Neural crest cell (in vitro differentiated cells): ENCODE results near the gene SMC5. TPM values are rescaled to one million over a fixed set of nuclear protein-coding genes. Genes with fewer than 3 reads are reported as not detected.
A peak's percentile ranks its signal among the peaks of the same experiment; 100 is the strongest.

Experiments used
- DNase-seq: peaks from one replicate; pipeline ENCODE4 v3.0.0; 2021; ENCODE audit warnings: low read depth, mixed read lengths, low spot score
- H3K27ac Mint-ChIP-seq: one replicate; pipeline ENCODE4 v1.8.0; 2021; ENCODE audit warnings: mild to moderate bottlenecking, mixed read lengths; ENCODE audit not compliant: unreplicated experiment
- H3K27me3 Mint-ChIP-seq: 2 replicates; pipeline ENCODE4 v1.8.0; 2021; ENCODE audit warnings: low read depth, mild to moderate bottlenecking, mixed read lengths
- H3K36me3 Mint-ChIP-seq: 2 replicates; pipeline ENCODE4 v1.8.0; 2021; ENCODE audit warnings: low read depth, mild to moderate bottlenecking, mixed read lengths
- H3K4me1 Mint-ChIP-seq: 2 replicates; pipeline ENCODE4 v1.8.0; 2021; ENCODE audit warnings: mixed read lengths
- H3K4me3 Mint-ChIP-seq: one replicate; pipeline ENCODE4 v1.8.0; 2021; ENCODE audit warnings: mild to moderate bottlenecking, mixed read lengths
- H3K9me3 Mint-ChIP-seq: 2 replicates; pipeline ENCODE4 v1.8.0; 2021; ENCODE audit warnings: mixed read lengths
- CTCF ChIP-seq: fragments of 200-600 bp; sonication (generic); conservative IDR thresholded peaks from 2 replicates; pipeline ENCODE4 v1.5.0; 2021; ENCODE audit warnings: antibody characterized with exemption, mild to moderate bottlenecking
- total RNA-seq: library from RNA; stranded (reverse); gene quantifications from 2 replicates; pipeline ENCODE4 v1.2.1, GENCODE V29; 2021

The SMC5 gene
- total RNA-seq, 1 donor from 2014 or later, result 28.7 TPM

DNA sequence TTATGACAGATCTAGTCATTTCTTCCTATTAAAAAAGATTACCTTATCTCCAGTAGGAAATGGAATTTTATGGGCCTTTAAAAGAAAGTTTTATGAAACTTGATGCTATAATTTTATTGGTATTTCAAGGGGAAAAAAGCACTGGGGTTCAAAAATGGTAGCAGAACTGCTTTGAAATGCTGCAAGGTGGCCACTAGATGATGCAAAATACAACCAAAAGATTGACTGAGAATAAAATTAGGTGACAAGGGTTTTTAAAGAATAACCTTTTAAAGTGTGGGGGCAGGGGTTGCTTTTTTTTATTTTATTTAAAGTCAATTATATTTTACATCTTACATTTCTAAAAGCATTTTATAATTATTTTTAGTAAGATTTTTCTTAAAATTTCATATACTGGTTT lies 94.0 kb downstream of the SMC5 start:
- Mint-ChIP-seq H3K9me3 (no peaks in the 10 kb centered on the region), H3K27me3 (no peaks in the 10 kb centered on the region), H3K4me3 (no peak overlapping the region), H3K36me3 (peaks cover 3% of the 10 kb centered on the region), H3K4me1 (no peaks in the 10 kb centered on the region), H3K27ac (no peak overlapping the region)
- no peak for DNase-seq
- TF ChIP-seq CTCF, result peak; percentile 51

GRCh38 chr9:70355801-70356200 lies 97.0 kb downstream of the SMC5 start:
- H3K9me3 Mint-ChIP-seq, result no peaks in the 10 kb centered on the region
- no peaks in the 10 kb centered on the region for H3K4me1 Mint-ChIP-seq
- H3K36me3 Mint-ChIP-seq, result peaks cover 3% of the 10 kb centered on the region
- DNase-seq, result no peak
- no peak overlapping the region for H3K27ac Mint-ChIP-seq
- H3K4me3 Mint-ChIP-seq, result no peak overlapping the region
- H3K27me3 Mint-ChIP-seq, result no peaks in the 10 kb centered on the region
- no peak for TF ChIP-seq CTCF

GRCh38 chr9:70362952-70363351 lies 104.2 kb downstream of the SMC5 start:
- no peak overlapping the region for H3K4me3 Mint-ChIP-seq
- H3K36me3 Mint-ChIP-seq, result peaks cover 12% of the 10 kb centered on the region
- no peak overlapping the region for H3K27ac Mint-ChIP-seq
- H3K9me3 Mint-ChIP-seq, result peaks cover 3% of the 10 kb centered on the region
- TF ChIP-seq CTCF, result no peak
- DNase-seq, result no peak
- no peaks in the 10 kb centered on the region for H3K27me3 Mint-ChIP-seq
- peaks cover 6% of the 10 kb centered on the region for H3K4me1 Mint-ChIP-seq

- H3K4me1 Mint-ChIP-seq, result peaks cover 10% of the 10 kb centered on the region
- peaks cover 12% of the 10 kb centered on the region for H3K36me3 Mint-ChIP-seq
- no peak overlapping the region for H3K27ac Mint-ChIP-seq
- DNase-seq, result no peak
- H3K9me3 Mint-ChIP-seq, result peaks cover 3% of the 10 kb centered on the region
- TF ChIP-seq CTCF, result no peak
- H3K27me3 Mint-ChIP-seq, result no peaks in the 10 kb centered on the region
- H3K4me3 Mint-ChIP-seq, result no peak overlapping the region
These were observed 105.0 kb downstream of the SMC5 start for GRCh38 chr9:70363760-70364159.

GRCh38 chr9:70367305-70367930 lies 108.6 kb downstream of the SMC5 start:
- H3K27me3 Mint-ChIP-seq, result no peaks in the 10 kb centered on the region
- H3K4me3 Mint-ChIP-seq, result no peak overlapping the region
- no peak for DNase-seq
- H3K4me1 Mint-ChIP-seq, result peaks cover 10% of the 10 kb centered on the region
- no peak for TF ChIP-seq CTCF
- peaks cover 3% of the 10 kb centered on the region for H3K9me3 Mint-ChIP-seq
- no peak overlapping the region for H3K27ac Mint-ChIP-seq
- H3K36me3 Mint-ChIP-seq, result peaks cover 11% of the 10 kb centered on the region
